Fibroblast of skin of abdomen (primary cell): ENCODE data around the gene INKA2.
"Not testable (repeated sequence)": the region's sequence is repeated elsewhere in the genome, so short reads cannot be mapped to it uniquely, and the experiment has no call there.

ENCODE experiments used
- DNase-seq: peaks from one replicate; pipeline ENCODE4 v3.0.0-alpha.2; 2013

The INKA2 gene

GRCh38 chr1:111749628-111750027 is 10.4 kb upstream of the INKA2 start:
- no peak for DNase-seq

GRCh38 chr1:111747947-111748346 is 8.8 kb upstream of the INKA2 start:
- no peak for DNase-seq

DNA sequence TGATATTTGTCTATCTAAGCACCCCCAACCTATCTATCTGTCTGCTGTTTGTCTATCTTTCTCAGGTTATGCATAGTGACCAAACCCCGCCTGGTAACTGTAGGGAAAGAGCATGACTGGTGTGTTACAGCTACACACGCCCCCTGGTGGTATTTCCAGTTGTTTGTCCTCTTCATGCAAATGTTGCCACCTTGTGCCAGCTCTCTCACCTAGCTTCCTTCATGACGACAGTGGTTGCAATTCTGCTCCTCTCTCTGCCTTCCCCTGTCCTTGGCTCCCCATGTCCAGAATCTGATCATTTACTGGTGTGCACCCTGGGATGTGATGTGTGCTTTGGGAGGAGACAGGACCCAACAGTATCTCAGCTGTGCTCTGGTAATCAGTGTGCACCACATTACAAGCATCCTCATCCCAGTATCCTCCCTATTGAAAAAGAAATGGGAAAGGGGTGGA is 8.1 kb upstream of the INKA2 start:
- DNase-seq: peak; percentile 69

DNA sequence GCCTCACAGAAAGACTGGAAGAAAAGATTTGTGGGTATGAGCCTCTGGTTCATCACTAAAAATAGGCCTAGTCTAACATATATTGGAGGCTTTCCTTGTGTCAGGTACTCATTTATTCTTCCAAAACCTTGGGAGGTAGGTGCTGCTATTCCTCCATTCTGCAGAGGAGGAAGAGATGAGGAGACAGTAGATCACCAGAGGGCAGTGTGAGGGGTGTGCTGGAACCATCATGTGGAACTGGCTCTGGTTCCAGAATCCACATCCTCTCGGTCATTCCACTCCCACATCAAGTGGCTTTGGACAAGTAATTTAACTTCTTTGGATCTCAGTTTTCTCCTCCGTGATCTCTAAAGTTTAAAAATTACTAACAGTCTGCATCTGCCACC is 7.4 kb upstream of the INKA2 start:
- no peak for DNase-seq

- DNase-seq: no peak
These were observed 6.7 kb upstream of the INKA2 start for GRCh38 chr1:111745675-111746613.

- DNase-seq: peak; percentile 44
These were observed 4.5 kb upstream of the INKA2 start for GRCh38 chr1:111743679-111744101.

DNA sequence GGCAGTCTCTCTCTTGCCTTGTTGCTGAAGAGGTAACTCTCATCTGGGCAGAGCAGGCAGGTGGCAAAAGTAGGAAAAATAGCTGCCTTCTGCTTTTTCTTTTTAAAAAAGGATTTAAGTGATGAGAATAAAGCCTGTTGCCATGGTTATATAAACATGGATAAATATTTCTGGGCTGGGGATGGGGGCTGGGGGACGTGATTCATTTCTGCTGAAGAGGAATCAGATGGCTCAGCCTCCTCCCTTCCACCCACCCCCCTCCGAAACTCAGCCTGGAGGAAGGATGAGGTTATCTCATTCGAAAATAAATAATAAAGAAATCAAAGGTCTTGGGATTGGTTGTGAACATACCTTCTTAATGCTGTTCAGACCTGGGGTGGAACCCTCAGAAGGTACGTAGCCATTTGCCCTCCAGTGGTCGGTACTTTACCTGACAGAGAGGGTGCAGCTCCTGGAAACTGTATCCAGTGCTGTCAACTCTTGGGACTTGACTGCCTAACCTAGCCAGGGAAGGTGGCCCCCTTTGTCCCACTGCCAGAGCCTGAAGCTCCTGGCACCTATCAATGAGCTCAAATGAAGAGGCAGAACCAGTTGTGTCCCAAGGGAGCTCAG is 3.8 kb upstream of the INKA2 start:
- DNase-seq: peak; percentile 44

GRCh38 chr1:111742292-111742691 is 3.1 kb upstream of the INKA2 start:
- DNase-seq: not testable (repeated sequence)

- peak; percentile 69 for DNase-seq
These were observed 950 bp upstream of the INKA2 start for GRCh38 chr1:111739925-111740765.

- no peak for DNase-seq
These were observed 580 bp downstream of the INKA2 start for GRCh38 chr1:111738436-111739193.

- no peak for DNase-seq
These were observed 1.1 kb downstream of the INKA2 start for GRCh38 chr1:111738133-111738435.

DNA sequence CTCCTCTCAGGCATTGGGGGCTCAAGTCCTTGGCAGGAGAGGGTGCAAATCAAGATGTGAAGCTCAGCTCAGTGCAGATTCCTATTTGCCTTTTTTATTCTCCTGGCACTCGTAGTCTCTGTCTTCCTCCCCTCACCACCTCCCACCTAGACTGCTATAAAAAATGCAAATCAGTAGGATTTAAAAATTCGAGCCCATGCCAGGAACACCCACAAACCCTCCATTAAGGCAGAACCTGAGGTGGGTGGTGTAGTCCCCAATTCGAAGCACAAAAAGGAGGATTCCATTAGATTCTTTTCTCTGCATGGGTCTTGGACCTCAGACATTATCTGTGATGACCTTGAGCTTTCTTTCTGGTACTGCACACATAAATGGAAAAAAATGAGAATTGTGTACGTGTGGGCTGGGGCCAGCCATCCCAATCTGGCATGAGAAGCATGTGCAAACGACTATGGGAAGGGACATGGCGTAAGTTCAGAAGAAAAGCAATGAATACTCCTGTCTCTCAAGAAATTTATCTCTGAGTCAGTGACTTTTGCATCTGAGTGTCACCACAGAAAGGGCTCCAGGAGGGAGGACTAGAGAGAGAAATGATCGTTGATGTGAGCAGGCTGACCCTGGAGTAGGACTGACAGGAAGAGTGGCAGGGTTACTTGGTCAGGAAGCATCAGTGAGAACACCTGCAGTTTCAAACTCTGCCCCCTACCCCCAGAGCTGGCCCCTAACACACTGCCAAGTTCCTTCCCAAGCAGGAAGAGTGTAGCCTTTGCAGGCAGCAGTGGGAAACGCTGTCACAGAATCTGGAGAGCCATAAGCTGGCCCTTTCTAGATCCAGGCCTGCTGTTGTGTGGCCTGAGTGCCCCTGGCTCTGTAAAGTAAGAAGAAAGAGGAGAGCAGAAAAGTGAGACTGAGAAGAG is 1.7 kb downstream of the INKA2 start:
- no peak for DNase-seq

DNA sequence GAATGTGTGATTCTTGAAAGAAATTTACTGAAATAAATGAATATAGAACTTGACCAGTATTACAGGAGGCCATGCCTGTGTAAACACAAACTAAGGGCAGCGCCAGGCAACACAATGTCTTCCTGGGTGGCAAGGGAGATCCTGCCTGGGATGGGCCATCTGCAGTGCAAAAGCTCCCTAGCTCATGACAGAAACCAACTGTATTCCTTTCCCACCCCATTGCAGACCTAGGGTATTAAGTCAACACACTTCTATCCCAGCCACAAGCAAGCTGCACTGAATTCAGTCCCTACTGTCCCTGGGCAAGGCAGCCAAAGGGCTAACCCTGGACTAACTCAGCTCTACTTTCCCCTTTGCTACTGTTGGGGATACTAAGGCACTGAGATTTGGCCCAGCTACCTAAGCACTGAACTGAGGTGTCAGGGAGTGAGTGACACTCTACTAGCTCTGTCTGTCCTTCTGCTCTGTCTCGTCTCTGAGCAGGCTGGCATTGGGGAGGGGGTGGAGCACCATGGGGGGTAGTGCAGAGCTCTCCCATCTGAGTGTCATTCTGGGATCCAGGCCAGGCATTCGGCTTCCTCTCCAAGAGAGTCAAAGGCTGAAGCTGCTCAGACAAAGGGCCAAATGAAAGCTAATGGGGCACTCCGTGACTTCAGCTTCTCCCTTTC is 2.5 kb downstream of the INKA2 start:
- DNase-seq: peak; percentile 60

GRCh38 chr1:111735858-111736544 is 3.2 kb downstream of the INKA2 start:
- DNase-seq: peak; percentile 36

- peak; percentile 60 for DNase-seq
These were observed 3.9 kb downstream of the INKA2 start for GRCh38 chr1:111735321-111735720.

GRCh38 chr1:111734856-111735255 is 4.3 kb downstream of the INKA2 start:
- DNase-seq: no peak

GRCh38 chr1:111734426-111734825 is 4.8 kb downstream of the INKA2 start:
- DNase-seq: no peak

DNA sequence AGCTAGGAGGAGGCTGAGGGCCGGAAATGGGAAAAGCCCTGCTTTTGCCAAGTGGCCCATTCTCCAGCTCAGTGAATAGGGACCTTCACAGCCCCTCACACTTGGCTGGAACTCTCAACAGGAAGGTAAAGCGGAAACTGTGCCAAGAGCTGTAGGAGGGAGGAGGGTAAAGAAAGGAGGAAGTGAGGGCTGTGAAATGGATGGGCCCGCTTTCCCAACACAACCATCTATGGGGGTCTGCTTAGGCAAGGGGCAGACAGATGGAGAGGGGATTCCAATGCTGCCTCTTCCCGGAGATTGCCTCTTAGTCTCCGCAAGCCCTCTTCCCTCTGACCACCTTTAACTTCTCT is 5.2 kb downstream of the INKA2 start:
- DNase-seq: no peak

- DNase-seq: peak; percentile 65
These were observed 5.8 kb downstream of the INKA2 start for GRCh38 chr1:111733183-111733991.
